Measurements from ENCODE around the gene MED12.

GRCh38 chrX:71095981-71096759, 22.2 kb upstream of the MED12 start:
- TF ChIP-seq, protein P1, sequence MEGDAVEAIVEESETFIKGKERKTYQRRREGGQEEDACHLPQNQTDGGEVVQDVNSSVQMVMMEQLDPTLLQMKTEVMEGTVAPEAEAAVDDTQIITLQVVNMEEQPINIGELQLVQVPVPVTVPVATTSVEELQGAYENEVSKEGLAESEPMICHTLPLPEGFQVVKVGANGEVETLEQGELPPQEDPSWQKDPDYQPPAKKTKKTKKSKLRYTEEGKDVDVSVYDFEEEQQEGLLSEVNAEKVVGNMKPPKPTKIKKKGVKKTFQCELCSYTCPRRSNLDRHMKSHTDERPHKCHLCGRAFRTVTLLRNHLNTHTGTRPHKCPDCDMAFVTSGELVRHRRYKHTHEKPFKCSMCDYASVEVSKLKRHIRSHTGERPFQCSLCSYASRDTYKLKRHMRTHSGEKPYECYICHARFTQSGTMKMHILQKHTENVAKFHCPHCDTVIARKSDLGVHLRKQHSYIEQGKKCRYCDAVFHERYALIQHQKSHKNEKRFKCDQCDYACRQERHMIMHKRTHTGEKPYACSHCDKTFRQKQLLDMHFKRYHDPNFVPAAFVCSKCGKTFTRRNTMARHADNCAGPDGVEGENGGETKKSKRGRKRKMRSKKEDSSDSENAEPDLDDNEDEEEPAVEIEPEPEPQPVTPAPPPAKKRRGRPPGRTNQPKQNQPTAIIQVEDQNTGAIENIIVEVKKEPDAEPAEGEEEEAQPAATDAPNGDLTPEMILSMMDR (IDR thresholded peaks at IDR 0.05): no peak
- no peak for TF ChIP-seq POLR2AphosphoS5 (IDR thresholded peaks at IDR 0.05)

Data from breast epithelium (tissue), 3 donors.